IPS-18c (cell line): Measurements from ENCODE around the gene NTM.

Experiments
- H3K4me3 ChIP-seq: 2 replicates; pipeline ENCODE4 v1.7.0; 2013; ENCODE audit warnings: low read depth, mild to moderate bottlenecking, low read length, moderate library complexity; ENCODE audit not compliant: insufficient read depth
- H3K9me3 ChIP-seq: one replicate; pipeline ENCODE4 v1.6.1; 2013; ENCODE audit warnings: mild to moderate bottlenecking, low read length, moderate library complexity; ENCODE audit not compliant: control insufficient read depth, insufficient read depth

Gene NTM

DNA sequence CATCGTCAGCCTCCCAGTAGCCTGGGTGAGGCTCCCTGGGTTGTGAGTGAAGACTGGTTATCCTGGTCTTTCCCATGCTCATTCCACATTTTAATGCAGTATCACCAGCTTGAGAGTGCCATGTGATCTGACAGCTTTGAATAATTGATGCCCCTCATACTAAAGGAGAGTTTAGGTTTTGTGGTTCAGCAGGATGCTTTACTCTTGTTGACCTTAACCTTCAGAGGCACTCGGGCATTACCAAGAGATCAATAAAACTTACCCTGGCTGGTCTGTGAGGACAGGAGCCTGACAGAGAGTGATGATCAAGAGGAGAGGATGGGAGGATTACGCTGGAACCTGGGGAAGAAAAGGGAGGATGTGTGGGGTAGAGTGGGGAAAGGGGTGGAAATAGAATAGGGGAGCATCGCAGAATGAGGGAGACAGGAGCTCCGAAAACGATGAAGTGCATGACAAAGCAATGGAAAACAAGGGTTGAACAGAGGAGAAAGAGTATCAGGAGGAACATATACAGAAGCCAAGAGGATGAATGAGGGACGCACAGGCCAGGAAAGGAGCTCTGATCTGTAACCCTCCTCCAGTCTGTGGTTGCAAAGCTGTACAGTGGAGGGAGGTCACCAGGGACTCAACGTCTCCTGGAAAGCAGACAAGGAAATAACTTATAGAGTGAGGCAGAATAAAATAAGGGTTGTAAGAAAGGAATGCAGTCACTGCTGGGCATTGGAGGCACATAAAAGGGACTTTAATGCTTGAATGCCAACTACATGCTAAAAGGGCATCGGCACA, 594.5 kb downstream of the NTM start:
- Histone ChIP-seq H3K9me3 (no peaks in the 10 kb centered on the region), H3K4me3 (no peak overlapping the region)

GRCh38 chr11:131965504-131965903, 595.1 kb downstream of the NTM start:
- Histone ChIP-seq H3K9me3 (no peaks in the 10 kb centered on the region), H3K4me3 (no peak overlapping the region)

DNA sequence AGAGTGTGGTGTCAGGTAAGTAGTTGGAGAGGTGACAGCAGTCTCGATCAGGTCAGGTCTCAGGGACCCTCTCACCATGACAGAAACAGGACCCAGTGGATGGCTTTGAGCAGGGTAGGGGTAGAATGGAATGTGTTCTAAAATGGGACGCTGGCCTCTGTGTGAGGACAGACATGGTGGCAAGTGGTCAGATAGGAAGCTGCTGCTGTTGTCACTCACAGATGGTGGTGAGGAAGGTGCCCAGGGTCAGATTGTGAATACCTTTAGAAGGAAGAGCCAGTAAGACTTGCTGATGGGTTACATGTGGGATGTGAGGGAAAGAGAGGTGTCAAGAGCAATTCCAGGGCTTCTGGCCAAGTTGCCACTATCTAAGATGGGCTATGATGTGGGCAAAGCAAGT, 596.3 kb downstream of the NTM start:
- H3K9me3 ChIP-seq, result no peaks in the 10 kb centered on the region

GRCh38 chr11:131969261-131969660, 598.8 kb downstream of the NTM start:
- H3K4me3 ChIP-seq, result no peak overlapping the region
- H3K9me3 ChIP-seq, result no peaks in the 10 kb centered on the region

More for the DNA sequence above, 596.3 kb downstream of the NTM start:
- no peak overlapping the region for H3K4me3 ChIP-seq

DNA sequence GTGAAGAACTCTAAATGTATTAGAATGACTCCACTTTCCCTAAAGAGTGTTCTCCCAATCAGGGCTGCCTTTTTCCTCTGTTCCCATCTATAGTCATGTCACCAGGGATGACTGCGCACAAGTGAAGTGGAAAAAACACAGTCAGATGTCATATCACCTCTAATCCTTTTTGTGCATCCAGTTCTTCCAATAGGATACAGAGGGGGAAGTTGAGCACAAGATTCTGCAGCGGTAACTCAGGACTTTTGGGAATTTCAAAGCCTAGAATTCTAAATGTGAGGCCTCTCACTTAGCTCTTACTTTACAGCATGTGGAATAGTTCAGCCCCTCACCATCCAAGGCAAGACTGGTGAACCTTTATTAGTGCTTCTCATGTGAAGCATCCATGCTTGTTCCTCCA, 602.6 kb downstream of the NTM start:
- Histone ChIP-seq H3K9me3 (no peaks in the 10 kb centered on the region), H3K4me3 (no peak overlapping the region)

DNA sequence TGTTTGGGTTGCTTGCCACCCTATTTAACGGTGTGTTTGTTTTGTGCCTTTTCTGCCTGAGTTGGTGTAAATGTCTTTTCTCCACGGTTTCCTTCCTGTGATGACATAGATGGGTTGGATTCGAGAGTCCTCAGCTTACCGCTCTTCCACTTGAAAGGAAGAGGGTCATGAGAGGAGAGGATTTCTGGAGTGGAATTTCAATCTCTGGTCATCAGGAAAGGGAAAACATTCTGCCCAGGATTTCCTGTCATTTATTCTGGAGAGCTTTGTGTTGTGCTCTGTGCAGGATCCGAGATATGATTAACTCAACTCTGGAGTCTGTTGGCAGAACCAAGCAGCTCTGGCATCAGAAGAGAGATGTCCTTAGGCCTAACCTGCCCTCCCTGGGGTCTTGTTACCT, 605.2 kb downstream of the NTM start:
- Histone ChIP-seq H3K9me3 (no peaks in the 10 kb centered on the region), H3K4me3 (no peak overlapping the region)

DNA sequence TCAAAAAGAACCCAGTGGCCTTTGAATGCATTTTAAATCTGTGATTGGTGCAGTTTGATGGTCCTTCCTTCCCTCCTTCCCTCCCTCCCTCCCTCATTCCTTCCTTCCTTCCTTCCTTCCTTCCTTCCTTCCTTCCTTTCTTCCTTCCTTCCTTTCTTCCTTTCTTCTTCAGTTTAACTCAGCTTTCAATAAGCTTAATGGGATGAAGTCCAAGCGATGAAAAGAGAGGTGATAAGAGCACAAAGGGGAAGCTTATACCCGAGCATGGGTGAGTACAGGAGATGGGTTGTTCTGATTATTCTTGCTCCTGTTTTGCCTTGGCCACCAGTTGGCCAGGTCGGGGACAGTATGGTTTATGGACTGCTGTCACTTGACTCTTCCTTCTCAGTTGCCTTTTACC, 605.6 kb downstream of the NTM start:
- no peaks in the 10 kb centered on the region for H3K9me3 ChIP-seq
- H3K4me3 ChIP-seq, result no peak overlapping the region

DNA sequence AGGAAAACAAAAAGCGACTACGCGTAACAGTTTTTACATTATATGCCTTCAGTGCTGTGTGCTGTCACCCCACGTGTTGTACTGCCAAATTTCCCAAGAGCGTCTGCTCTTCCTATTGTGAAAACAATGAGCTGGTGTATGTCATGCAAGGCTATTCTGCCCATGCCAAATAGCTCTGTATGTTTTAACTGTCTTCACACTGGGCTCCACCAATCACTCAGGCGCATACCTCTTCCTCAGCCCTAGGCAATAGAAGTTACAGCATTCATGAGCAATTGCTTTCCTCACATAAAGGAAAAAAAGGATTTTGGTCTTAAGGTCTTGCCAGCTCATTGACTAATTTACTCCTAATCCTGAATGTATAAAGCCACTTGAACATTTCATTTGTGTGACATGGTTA, 606.8 kb downstream of the NTM start:
- Histone ChIP-seq H3K9me3 (no peaks in the 10 kb centered on the region), H3K4me3 (no peak overlapping the region)

DNA sequence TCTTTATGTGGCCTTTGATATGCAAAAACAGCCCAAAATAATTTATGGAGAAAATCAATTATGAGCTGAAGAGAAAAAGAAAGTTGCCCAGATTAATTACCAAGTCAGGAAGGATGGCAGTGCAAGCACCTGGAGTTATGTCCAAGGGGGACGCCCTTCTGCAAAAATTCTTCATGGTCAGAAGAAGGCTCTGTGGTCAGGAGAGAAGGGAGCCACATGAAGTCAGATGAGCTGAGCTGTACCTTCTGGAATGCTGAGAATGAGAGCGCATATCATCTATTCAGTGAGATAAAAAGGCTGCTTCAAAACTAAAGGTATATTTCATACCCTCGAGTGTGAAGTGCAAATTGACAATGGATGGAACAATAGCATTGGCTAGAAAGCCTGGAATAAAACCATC, 607.4 kb downstream of the NTM start:
- no peak overlapping the region for H3K4me3 ChIP-seq
- H3K9me3 ChIP-seq, result no peaks in the 10 kb centered on the region

DNA sequence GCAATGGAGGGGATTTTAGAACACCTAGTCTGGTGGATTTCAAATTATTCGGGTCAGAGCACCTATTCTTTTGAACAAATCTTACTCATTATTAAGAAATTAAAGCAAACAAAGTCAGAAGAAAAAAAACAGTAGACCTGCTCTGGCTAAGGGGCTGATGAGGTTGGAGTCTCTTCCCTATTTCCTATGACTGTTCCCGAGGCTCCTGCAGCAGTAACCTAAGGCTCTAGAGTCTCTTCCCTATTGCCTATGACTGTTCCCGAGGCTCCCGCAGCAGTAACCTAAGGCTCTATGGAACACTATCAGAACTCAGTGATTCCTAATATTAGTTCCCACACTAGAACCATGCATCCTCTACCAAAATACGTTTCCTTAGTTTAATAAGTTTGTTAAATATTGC, 607.9 kb downstream of the NTM start:
- Histone ChIP-seq H3K4me3 (no peak overlapping the region), H3K9me3 (no peaks in the 10 kb centered on the region)

GRCh38 chr11:131979364-131979763, 608.9 kb downstream of the NTM start:
- Histone ChIP-seq H3K4me3 (no peak overlapping the region), H3K9me3 (no peaks in the 10 kb centered on the region)

GRCh38 chr11:131980199-131980598, 609.8 kb downstream of the NTM start:
- Histone ChIP-seq H3K4me3 (no peak overlapping the region), H3K9me3 (no peaks in the 10 kb centered on the region)

- H3K9me3 ChIP-seq, result no peaks in the 10 kb centered on the region
- no peak overlapping the region for H3K4me3 ChIP-seq
Observed at GRCh38 chr11:131980888-131981668, 610.7 kb downstream of the NTM start.

GRCh38 chr11:131982154-131982553, 611.7 kb downstream of the NTM start:
- H3K4me3 ChIP-seq, result no peak overlapping the region
- H3K9me3 ChIP-seq, result no peaks in the 10 kb centered on the region

DNA sequence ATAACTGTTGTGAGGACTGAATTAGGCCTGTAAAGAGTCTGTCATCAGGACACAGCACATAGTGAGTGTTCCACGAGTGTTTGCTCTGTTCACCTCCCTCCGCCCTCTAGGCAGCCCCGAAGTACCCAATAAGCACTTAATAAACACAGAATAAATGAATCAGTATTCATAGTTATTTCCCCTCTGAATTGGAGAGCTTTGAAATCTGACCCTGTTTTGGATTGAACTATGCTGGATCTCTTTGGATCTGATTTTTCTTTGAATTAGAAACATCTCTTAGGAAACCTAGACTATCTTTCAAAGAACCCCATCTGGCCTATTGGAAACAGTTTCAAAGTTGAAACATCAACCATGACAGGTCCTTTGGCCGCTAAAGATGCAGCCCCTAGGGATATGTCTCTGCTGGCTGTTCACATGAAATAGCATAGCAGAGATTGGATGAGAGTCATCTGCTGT, 615.5 kb downstream of the NTM start:
- no peak overlapping the region for H3K4me3 ChIP-seq

GRCh38 chr11:131987703-131988102, 617.3 kb downstream of the NTM start:
- no peak overlapping the region for H3K4me3 ChIP-seq
- no peaks in the 10 kb centered on the region for H3K9me3 ChIP-seq

More for the DNA sequence above, 615.5 kb downstream of the NTM start:
- H3K9me3 ChIP-seq, result no peaks in the 10 kb centered on the region

- H3K4me3 ChIP-seq, result no peak overlapping the region
- H3K9me3 ChIP-seq, result no peaks in the 10 kb centered on the region
Observed at GRCh38 chr11:131991606-131992005, 621.2 kb downstream of the NTM start.

GRCh38 chr11:131993246-131993645, 622.8 kb downstream of the NTM start:
- H3K4me3 ChIP-seq, result no peak overlapping the region
- H3K9me3 ChIP-seq, result no peaks in the 10 kb centered on the region
